ENCODE measurements around the gene CTSK. TPM values are rescaled to one million over a fixed set of nuclear protein-coding genes. Genes with fewer than 3 reads are reported as not detected.

Gene CTSK
- total and polyA plus RNA-seq, 7 donors = 7.6 to 114 (median 66.3) TPM

DNA sequence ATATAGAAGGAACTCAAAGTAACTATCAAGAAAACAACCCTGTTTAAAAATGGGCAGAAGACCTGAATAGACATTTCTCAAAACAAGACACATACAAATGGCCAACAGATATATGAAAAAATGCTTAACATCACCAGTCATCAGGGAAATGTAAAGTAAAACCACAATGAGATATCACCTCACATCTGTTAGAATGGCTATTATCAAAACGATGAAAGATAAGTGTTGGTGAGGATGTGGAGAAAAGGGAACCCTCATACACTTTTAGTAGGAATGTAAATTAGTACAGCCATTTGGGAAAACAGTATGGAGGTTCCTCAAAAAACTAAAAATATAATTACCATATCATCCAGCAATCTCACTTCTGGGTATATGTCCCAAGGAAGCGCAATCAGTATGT is 45.5 kb downstream of the CTSK start:
- no peaks in the 10 kb centered on the region for H3K27me3 ChIP-seq
- 71 to 84% methylated on average over 2 of the region's 2 CpGs for WGBS, 2 donors
- intact Hi-C loops (cut with DNase I) = no loop called here
- H3K9me3 ChIP-seq = no peaks in the 10 kb centered on the region
- H3K27ac ChIP-seq = no peak overlapping the region
- no peak for DNase-seq
- no peak for TF ChIP-seq POLR2A (IDR thresholded peaks at IDR 0.05)
- TF ChIP-seq EP300 (IDR thresholded peaks at IDR 0.05) = no peak
- no peak for TF ChIP-seq POLR2AphosphoS5 (IDR thresholded peaks at IDR 0.05)
- TF ChIP-seq, protein P1, sequence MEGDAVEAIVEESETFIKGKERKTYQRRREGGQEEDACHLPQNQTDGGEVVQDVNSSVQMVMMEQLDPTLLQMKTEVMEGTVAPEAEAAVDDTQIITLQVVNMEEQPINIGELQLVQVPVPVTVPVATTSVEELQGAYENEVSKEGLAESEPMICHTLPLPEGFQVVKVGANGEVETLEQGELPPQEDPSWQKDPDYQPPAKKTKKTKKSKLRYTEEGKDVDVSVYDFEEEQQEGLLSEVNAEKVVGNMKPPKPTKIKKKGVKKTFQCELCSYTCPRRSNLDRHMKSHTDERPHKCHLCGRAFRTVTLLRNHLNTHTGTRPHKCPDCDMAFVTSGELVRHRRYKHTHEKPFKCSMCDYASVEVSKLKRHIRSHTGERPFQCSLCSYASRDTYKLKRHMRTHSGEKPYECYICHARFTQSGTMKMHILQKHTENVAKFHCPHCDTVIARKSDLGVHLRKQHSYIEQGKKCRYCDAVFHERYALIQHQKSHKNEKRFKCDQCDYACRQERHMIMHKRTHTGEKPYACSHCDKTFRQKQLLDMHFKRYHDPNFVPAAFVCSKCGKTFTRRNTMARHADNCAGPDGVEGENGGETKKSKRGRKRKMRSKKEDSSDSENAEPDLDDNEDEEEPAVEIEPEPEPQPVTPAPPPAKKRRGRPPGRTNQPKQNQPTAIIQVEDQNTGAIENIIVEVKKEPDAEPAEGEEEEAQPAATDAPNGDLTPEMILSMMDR (IDR thresholded peaks at IDR 0.05) = no peak
- peaks cover 0 to 19% (median 12%) of the 10 kb centered on the region in 4 donors for H3K4me1 ChIP-seq
- H3K4me3 ChIP-seq = no peak overlapping the region
- no peaks in the 10 kb centered on the region for H3K36me3 ChIP-seq

DNA sequence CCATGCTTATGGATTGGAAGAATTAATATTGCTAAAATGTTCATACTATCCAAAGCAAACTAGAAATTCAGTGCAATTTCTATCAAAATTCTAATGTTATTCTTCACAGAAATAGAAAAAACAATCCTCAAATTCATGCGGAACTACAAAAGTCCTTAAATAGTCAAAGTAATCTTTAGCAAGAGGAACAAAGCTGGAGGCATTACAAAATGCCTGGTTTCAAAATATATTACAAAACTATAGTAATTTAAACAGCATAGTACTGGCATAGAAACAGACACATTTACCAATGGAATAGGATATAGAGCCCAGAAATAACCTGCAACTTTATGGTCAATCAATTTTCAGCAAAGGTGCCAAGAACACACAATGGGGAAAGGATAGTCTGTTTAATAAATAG is 46.3 kb downstream of the CTSK start:
- intact Hi-C loops (cut with DNase I) = no loop called here

DNA sequence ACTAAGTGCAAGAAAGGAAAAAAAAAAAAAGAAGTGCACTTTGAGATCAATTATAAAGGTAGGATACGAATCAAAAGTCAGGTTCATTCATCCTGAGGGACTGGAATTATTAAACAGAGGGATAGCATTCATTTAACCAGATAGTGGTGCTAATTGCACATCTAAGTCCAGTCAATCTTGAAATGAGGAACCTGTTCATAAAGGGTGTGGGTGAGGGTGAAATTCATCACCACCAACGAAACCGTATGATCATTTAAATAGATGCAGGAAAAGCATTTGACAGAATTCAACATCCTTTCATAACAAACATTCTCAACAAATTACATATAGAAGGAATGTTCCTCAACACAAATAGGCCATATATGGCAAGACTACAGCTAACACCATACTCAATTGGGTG is 48.0 kb downstream of the CTSK start:
- Histone ChIP-seq H3K36me3 (no peaks in the 10 kb centered on the region), H3K27me3 (no peaks in the 10 kb centered on the region), H3K4me1 (peaks cover 0 to 17% (median 11%) of the 10 kb centered on the region in 4 donors), H3K27ac (no peak overlapping the region), H3K9me3 (no peaks in the 10 kb centered on the region), H3K4me3 (no peak overlapping the region)
- DNase-seq = no peak
- intact Hi-C loops (cut with DNase I) = no loop called here
- 63 to 64% methylated on average over 3 of the region's 3 CpGs for WGBS, 2 donors
- TF ChIP-seq, protein P1 (IDR thresholded peaks at IDR 0.05) = no peak
- TF ChIP-seq POLR2AphosphoS5 (IDR thresholded peaks at IDR 0.05) (no peak), POLR2A (IDR thresholded peaks at IDR 0.05) (no peak), EP300 (IDR thresholded peaks at IDR 0.05) (no peak)

More for the DNA sequence above, 46.3 kb downstream of the CTSK start:
- no peak for DNase-seq
- H3K4me3 ChIP-seq = no peak overlapping the region
- H3K4me1 ChIP-seq = peaks cover 0 to 19% (median 12%) of the 10 kb centered on the region in 4 donors
- TF ChIP-seq POLR2A (IDR thresholded peaks at IDR 0.05) (no peak), EP300 (IDR thresholded peaks at IDR 0.05) (no peak), POLR2AphosphoS5 (IDR thresholded peaks at IDR 0.05) (no peak)
- TF ChIP-seq, protein P1 (IDR thresholded peaks at IDR 0.05) = no peak
- H3K27ac ChIP-seq = no peak overlapping the region
- no peaks in the 10 kb centered on the region for H3K36me3 ChIP-seq
- 94 to 95% methylated on average over 1 of the region's 1 CpG for WGBS, 2 donors
- H3K9me3 ChIP-seq = no peaks in the 10 kb centered on the region
- H3K27me3 ChIP-seq = no peaks in the 10 kb centered on the region

DNA sequence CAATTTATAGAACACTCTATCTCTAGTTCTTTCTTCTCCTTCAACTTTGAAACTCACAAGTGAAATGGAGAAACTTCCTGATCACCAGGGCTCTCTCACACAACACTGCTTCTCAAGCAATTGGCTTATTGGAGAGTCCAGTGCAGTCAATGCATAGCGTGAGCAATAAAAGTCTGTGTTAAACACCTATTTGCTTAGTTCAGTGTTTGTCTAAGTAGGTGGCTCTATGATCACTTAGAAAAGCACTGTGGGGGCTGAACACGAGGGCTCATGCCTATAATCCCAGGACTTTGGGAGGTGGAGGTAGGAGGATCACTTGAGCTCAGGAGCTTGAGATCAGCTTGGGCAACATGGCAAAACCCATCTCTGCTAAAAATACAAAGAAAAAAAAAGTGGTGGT is 54.6 kb downstream of the CTSK start:
- no peaks in the 10 kb centered on the region for H3K4me1 ChIP-seq
- no peak overlapping the region for H3K27ac ChIP-seq
- no peaks in the 10 kb centered on the region for H3K27me3 ChIP-seq
- H3K4me3 ChIP-seq = no peak overlapping the region
- no peaks in the 10 kb centered on the region for H3K9me3 ChIP-seq
- TF ChIP-seq, protein P1 (IDR thresholded peaks at IDR 0.05) = no peak
- TF ChIP-seq POLR2AphosphoS5 (IDR thresholded peaks at IDR 0.05) (no peak), EP300 (IDR thresholded peaks at IDR 0.05) (no peak), POLR2A (IDR thresholded peaks at IDR 0.05) (no peak)
- no peak for DNase-seq
- WGBS, 2 donors = 24 to 73% methylated on average over 2 of the region's 2 CpGs
- intact Hi-C loops (cut with DNase I) = no loop called here
- no peaks in the 10 kb centered on the region for H3K36me3 ChIP-seq

DNA sequence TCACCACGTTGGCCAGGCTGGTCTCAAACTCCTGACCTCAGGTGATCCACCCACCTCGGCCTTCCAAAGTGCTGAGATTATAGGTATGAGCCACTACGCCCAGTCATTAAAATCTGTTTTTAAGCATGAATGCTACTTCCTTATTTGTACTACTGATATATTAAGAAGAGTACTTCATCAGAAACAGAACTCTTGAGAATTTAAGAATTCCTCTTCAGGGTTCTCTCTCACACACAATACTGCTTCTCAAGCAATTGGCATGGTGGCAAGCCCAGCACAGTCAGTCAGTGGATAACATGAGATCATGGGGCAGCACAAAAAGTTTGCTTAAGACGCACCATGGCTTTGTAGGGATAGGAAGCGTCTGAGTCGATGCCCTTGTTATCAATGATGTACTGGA is 56.6 kb downstream of the CTSK start:
- H3K4me1 ChIP-seq = no peaks in the 10 kb centered on the region
- intact Hi-C loops (cut with DNase I) = no loop called here
- TF ChIP-seq POLR2A (IDR thresholded peaks at IDR 0.05) (no peak), POLR2AphosphoS5 (IDR thresholded peaks at IDR 0.05) (no peak), EP300 (IDR thresholded peaks at IDR 0.05) (no peak)
- TF ChIP-seq, protein P1 (IDR thresholded peaks at IDR 0.05) = no peak
- DNase-seq = no peak
- H3K36me3 ChIP-seq = no peaks in the 10 kb centered on the region
- H3K4me3 ChIP-seq = no peak overlapping the region
- 57 to 86% methylated on average over 6 of the region's 6 CpGs for WGBS, 2 donors
- H3K27ac ChIP-seq = no peak overlapping the region
- no peaks in the 10 kb centered on the region for H3K27me3 ChIP-seq
- no peaks in the 10 kb centered on the region for H3K9me3 ChIP-seq

All from sigmoid colon (tissue), 7 donors.